ENCODE data around the gene RRAGC. TPM values are rescaled to one million over a fixed set of nuclear protein-coding genes. Genes with fewer than 3 reads are reported as not detected.
"Not testable (repeated sequence)": the region's sequence is repeated elsewhere in the genome, so short reads cannot be mapped to it uniquely, and the experiment has no call there.

RRAGC gene
- total RNA-seq, 1 experiment from 2014 or later, result 10.1 TPM

DNA sequence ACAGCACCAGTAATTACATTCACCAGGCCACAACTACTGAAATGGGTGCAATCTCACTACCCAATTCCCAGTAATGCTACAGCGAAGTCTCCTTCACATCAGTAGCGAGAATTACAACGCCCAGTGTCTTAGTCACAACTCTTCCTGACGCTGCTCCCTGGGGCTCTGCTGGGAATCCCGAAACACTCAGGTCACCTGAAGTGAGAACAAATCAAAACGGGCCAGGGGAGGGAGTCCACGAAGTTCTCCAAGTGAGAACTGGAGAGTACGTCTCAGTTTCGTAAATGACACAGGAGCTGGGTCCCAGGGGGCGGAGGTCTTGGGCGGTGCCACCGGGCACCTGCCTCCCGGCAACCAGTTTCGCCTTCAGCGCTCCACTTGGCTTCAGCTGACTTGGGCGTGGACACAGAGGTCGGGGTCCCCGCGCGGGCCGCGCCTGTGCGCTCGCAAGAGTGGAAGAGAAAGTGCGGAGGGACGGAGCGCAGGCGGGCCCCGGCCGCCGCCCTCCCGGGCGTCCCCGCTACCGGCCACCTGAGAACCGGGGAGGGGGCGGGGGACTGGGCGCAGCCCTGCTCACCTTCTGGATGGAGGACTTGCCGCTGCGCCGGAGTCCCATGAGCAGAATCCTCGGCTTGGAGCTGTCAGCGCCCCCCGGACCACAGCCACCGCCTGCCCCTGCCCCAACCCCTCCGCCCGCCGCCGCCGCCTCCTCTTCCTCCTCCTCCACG, 575 bp downstream of the RRAGC start:
- DNase-seq (ENCODE audit: low read depth), result peak; percentile 51

DNA sequence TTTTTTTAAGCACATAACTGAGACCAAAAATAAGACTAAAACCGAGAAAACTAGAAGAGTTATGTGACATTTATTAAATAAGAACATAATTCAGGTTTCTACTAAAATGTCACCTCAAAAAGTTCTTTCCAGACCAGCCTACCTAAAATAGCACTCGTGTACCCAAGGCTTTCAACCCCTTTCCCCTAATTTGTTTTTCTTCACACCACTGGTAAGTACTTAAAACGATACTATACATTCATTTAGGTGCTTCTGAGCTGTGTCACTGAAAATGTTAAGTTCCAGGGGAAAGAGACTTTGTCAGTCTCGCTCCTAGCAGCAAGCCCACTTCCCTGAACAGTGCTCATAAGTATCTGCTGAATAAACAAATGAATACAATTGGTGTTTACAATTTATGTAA, 6.8 kb downstream of the RRAGC start:
- no peak for DNase-seq (ENCODE audit: low read depth)

DNA sequence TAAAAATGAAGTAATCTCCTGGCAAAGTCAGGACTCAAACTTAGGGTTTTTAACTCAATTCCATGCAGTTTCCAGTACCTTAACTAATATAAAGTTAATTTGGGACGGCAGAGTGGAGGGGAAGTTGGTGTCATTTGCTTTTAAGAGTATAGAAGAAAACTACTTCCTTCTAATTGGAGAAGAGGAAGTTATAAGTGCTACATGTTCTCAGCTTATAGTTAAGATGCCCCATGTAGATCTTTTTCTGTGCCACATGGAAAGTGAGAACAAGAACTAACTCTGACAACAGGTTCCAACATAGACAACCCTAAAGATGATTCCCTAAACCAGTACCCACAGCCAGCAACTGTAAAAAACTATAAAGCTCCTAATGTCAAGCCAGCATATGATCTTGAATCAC, 11.5 kb downstream of the RRAGC start:
- no peak for DNase-seq (ENCODE audit: low read depth)

DNA sequence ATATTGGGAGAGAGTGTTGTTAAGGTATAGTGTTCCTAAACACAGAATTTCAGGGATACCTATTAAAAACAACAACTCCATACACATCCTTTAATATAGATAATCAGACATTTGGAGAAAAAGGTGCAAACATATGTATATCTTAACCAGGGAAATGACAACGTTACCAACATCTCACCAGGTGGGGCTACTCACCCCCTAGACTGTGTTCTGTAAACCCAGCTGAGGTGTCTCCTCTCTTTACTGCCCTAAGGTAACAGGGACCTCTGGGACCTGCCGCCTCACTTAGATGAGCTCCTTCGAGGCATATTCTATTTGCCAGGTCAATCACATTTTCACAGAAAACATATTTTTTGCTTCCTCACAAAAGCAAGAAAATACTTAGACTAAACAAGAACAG, 13.4 kb downstream of the RRAGC start:
- no peak for DNase-seq (ENCODE audit: low read depth)

DNA sequence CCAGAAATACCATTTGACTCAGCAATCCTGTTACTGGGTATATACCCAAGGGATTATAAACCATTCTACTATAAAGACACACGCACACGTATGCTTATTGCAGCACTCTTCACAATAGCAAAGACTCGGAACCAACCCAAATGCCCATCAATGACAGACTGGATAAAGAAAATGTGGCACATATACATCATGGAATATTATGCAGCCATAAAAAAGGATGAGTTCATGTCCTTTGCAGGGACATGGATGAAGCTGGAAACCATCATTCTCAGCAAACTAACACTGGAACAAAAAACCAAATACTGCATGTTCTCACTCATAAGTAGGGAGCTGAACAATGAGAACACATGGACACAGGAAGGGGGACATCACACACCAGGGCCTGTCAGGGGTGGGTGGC, 14.5 kb downstream of the RRAGC start:
- not testable (repeated sequence) for DNase-seq (ENCODE audit: low read depth)

DNA sequence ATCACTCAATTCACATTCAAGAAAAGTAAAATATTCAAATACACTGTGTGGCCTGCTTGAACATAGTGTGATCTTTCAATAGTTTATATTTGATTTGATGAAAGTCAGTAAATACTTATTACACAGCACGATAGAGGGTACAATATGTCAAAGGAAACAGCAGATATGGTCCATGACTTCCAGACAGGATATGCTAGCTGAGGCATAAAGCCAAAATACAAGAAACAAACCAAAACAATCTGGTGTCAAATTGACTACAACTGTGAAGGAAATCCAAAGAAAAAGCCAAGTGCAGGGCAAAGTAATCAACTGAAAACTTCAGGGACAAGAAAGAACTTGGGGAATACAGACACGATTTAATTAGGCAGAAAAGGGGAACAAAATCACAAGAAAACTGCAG, 19.3 kb downstream of the RRAGC start:
- no peak for DNase-seq (ENCODE audit: low read depth)

DNA sequence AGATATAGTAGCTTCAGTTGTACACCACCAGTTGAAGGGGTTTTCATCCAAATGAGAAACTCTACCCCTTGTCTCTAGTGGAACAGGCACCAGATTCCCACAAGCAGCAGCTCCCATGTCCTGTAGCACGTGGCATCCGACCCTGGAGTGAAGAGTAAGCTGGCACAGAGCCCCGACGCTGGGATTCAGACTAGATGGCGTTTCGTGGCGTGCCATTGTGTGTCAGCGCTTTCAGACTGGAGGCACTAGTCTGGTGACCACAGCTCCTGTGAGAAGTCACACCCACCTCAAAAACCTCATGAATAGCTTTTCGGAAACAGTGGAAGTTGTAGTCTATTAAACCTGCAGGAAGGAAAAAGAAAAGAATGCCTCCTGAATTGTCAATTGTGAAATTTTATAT, 20.2 kb downstream of the RRAGC start:
- DNase-seq (ENCODE audit: low read depth), result no peak

DNA sequence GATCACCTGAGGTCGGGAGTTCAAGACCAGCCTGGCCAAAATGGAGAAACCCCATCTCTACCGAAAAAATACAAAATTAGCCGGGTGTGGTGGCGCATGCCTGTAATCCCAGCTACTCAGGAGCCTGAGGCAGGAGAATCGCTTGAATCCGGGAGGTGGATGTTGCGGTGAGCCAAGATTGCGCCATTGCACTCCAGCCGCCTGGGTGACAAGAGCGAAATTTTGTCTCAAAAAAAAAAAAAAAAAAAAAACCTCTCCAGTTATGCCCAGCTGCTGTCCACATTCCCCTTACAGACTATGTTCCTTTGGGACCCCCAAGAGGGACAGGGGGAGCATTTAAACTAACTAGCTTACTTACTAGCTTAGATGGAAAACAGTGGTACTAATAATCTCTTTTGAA, 23.3 kb downstream of the RRAGC start:
- DNase-seq (ENCODE audit: low read depth), result not testable (repeated sequence)

DNA sequence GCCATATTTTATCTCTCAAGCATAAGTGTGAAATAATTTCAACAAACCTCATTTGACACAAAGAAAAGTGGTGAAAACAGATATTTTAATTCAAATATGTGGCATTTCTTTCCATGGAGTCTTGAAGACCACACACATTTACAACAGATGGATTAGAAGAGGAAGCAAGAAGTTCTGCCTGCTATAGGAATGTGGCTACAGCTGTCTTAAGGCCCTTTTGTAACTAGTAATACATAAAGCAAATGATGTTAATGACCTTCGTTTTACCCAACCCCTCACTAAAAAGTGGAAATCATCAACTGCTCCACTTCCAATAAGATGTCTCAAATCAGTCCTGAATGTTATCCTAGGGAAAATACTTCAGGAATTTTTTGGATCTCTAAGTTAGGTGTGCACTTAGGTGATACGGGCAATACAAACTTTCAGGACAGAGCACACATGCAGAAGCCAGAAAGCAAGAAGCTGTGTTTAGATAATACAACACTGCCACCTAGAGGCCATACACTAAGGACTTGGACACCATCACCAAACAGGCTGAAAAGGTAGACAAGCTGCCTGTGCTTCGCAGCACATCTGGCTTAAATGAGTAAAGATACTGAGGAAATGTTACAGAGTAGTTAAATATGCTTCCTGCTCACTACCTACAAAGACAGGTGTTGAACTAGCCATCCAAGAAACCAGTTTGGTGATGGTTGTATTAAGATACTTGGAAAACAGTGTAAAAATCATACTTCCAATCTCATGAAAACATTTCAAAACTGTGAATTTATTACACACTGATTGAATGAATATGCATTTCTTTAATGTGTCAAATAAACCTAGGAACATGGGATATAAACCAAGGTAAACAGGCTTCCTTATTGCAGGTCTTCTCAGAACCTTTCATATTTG, 24.4 kb downstream of the RRAGC start:
- DNase-seq (ENCODE audit: low read depth), result peak; percentile 79

DNA sequence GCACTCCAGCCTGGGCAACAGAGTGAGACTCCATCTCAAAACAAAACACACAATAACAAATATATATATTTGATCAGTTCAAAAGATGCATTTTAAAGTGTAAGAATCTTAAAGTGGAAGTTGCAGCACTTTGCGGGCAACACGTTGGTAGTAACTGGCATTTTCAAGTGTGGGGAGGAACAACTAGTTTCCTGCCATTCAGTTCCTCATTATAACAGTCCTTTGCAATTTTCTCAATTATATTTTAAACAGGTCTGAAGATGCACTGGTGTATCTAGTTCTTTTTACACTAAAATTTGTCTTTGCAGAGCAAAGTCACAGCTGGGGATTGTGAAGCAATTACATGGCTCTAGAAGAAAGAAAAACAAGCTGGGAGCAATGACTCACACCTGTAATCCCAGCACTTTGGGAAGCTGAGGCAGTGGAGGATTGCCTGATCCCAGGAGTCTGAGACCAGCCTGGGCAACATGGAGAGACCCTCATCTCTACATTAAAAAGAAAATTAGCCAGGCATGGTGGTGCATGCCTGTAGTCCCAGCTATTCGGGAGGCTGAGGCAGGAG, 25.3 kb downstream of the RRAGC start:
- DNase-seq (ENCODE audit: low read depth), result peak; percentile 17

DNA sequence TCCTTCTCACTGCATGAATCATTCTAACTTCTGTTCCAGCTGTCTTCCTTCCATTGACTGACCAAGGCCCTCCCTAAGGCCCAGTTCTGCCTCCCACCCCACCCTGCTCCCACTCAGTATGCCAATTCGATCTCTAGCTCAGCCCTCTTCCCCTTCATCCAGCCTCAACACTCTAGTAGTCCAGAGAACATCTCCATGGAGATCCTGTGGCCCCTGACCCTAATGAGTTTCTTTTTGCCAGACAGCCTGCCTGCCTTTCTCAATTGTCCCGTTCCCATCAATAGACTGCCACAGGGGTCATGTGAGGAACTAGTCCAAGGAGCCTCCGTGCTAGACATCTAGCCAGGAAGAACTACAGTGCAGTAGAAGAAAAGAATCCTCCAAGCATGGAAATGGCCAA, 26.4 kb downstream of the RRAGC start:
- no peak for DNase-seq (ENCODE audit: low read depth)

DNA sequence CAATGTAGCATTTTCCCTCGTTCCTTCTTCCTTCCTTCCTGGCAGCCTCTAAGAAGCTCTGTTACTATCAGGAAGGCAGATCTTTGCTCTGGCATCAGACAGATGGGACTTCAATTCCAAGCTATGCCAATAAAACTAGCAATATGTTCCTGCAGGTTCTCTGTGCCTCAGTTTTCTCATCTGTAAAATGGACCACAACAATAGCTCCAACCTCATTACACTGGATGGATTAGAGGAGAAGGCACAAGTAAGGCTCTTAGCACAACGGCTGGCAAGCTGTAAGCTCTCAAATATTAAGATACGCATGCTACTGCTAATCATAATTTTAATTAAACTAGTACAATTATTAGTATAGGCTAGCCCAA, 27.2 kb downstream of the RRAGC start:
- no peak for DNase-seq (ENCODE audit: low read depth)

DNA sequence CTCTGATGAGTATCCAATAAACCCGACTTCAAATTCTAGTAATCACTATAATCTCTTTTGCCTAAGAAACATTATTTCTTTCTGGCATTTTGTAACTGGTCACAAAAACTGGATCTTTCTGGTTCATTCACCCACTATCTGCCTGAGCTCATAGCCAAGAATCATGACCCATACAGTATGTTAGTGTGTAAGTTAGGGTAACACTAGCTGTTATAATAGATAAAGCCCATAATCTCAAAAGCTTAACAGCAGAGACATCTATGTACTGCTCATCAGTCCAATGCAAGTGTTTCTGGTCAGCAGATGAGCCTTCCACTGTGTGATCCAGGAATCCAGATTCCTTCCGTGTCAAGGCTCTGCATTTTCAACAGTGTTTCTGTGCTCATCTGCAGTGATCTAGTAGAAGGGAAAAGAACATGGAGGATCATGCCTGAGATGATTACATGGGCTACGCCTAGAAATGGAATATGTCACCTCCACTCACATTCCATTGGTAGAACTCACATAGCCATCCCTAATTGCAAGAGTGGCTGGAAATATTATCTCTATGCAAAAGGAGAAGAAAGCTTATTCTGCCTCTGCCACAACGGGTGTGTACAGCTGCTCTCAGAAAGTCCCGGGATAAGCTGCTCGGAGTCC, 27.7 kb downstream of the RRAGC start:
- DNase-seq (ENCODE audit: low read depth), result no peak

DNA sequence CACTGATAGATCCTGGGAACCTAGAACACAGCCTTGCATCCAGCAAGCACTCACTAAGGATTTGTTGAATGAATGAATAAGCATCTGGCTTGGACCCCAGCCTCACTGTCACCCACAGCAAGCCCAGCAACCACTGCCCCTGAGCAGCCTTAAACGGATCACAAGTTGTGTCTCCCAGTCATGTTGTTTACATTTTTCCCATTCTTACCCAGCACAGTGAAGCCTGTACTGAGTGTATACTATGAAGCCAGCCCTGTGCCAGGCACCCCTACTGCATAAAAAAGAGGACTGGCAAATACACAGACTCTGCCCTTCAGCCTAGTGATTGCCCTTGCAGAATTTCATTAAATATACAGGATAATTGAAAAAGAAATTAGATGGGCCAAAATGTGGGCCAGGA, 30.2 kb downstream of the RRAGC start:
- no peak for DNase-seq (ENCODE audit: low read depth)

DNA sequence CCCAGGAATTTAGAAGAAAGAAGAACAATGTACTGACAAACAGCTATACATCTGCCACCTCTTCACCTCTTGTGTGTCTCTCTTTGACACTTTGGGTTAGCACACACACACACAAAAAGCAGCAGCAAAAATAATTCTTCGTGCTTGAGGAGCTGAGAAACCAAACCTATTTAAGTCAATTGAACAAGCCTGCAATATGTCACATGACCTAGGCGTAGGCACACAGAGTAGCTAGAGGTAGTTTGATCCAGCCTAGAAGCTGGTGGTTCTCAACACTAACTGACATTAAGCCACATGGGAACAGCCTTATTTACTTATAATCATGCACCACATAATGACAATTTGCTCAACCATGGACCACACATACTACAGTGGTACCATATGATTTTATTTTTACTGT, 32.3 kb downstream of the RRAGC start:
- DNase-seq (ENCODE audit: low read depth), result no peak

DNA sequence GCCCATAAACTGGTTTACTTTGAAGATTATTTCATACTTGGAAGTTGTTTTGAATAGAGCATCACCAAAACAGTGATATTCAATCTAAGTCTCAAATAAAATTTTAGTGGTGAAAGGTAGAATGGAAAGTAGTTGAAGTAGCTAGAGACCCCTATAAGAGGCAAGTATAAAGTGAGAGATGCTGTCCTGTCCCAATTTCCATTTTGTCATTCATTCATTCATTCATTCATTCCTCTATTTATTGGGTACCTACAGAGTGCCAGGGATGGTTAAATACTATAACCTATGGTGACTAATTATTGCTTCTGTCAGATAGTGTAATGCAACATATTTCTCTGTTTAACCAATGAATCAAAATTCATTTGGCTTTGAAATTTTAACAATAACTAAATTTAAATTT, 32.7 kb downstream of the RRAGC start:
- no peak for DNase-seq (ENCODE audit: low read depth)

DNA sequence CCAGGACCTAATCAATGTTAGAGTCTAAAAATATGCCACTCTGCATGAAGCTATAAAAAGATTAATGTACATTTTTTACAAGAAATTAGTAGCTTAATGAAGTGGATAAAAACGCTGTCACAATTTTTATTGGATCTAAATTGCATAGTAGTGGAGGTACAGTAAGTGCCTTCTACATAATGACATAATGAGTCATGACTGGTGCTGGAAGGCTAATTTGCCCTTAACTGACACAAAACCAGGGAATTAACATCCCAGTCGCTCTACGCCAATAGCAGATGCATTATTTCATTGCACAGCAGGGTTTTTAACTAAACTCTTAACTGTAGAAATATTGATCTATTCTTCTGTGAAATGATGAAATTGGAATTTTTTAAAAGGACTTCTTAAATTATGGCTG, 33.3 kb downstream of the RRAGC start:
- DNase-seq (ENCODE audit: low read depth), result no peak

DNA sequence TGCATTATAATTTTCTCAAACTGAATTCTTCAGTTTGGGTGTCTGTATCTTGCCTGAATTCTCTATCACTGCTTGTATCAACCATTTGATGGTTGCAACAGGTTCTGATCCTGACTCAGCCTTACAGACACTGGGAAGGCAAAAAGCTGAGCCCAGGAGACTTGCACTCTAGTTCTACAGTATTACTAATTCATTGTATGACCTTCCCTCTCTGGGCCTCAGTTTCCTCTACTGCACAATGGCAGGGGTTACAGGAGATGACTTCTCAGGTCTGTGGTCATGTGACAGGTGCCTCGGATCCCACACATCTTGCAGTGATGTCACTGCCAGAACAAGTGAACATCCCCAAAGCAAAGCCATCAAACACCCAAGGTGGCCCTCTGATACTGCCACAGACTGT, 38.7 kb downstream of the RRAGC start:
- no peak for DNase-seq (ENCODE audit: low read depth)

DNA sequence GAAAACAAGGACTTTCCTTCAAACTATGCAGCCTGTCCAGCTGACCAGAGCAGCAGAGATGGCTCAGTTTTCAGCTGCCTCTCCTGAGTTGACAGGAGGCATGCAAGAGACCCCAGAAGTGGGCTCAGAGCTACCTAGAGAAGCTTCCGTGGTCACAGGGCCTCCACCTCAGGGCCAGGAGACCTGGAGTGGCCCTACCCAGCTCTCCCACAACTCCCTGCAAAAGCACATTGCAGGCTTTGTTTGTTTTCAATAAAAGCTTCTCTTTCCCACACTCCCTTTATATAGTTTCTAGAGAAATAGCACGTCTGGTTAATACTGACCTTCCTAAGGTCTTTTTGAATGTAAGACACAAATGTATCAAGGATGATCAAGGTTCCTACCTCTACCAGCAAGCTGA, 40.1 kb downstream of the RRAGC start:
- DNase-seq (ENCODE audit: low read depth), result no peak

DNA sequence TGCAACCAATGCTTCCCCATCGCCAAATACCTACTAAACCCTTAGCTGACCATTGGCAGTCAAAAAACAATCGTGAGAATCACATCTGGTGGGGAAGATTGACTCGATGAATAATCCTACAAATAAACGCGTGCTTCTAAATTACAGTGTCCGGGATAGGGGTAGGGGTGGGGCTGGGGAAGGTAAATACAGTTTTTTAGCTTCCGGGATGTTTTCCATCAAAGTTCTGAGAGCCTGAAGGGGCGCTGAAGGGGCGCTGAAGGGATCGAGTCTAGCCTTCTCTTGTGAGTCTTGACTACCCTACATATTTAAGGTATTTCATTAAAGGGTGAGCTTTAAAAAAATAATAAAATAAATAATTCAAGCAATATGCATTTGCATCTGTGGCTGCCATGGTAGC, 40.5 kb downstream of the RRAGC start:
- no peak for DNase-seq (ENCODE audit: low read depth)

DNA sequence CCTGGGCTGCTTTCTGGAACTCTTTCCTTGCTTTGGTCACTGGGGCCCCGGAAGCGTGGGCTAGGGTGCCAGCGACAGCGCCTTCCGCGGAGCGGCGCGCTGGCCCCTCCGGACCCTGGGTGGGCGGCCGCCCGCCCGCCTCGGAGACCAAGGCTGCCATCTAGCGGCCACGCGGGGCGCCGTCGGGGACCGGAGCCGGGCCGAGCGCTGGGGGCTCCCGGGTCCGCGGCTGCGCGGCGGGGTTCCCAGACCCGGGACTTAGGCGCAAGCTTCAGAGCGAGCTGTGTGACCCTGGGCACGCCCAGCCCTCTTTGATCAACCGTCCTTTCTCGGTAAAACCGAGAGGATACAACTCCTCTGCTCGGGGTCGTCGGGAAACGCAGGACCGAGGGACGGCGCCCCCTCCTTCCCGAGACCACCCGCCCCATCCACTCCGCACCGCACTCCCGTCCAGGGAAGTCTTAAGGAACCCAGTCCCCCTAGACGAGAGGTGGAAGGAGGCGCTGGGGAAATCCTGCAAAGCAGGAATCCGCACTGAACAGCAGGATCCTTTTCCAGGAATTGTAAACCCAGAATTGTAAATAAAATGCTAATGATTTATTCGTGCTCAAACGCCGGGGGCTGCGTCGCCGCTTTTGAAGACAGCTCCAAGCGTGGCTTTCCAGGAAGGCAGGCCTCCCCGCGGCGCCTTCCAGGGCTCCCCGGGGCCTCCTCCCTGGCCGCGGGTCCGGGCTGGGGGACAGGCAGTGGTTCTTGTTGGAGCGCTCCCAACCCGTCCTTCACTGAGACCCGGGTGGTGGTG, 41.2 kb downstream of the RRAGC start:
- DNase-seq (ENCODE audit: low read depth), result peak; percentile 50

Data from Daoy (cell line).